T-helper 2 cell treated with Interferon-gamma antibody and Interleukin-4, amounts not matched to agents 5 μg/mL and 100 μg/mL, for 36 hours (primary cell): Measurements from ENCODE around the gene GAN.
"Not testable (repeated sequence)": the region's sequence is repeated elsewhere in the genome, so short reads cannot be mapped to it uniquely, and the experiment has no call there.

ENCODE experiments used
- DNase-seq: peaks from one replicate; pipeline ENCODE4 v3.0.0; 2021; ENCODE audit warnings: low spot score
- H3K27ac Mint-ChIP-seq: one replicate; pipeline ENCODE4 v1.8.0; 2021; ENCODE audit warnings: mild to moderate bottlenecking, mixed read lengths
- H3K27me3 Mint-ChIP-seq: one replicate; pipeline ENCODE4 v1.8.0; 2021; ENCODE audit warnings: low read depth, mixed read lengths
- H3K36me3 Mint-ChIP-seq: one replicate; pipeline ENCODE4 v1.8.0; 2021; ENCODE audit warnings: low read depth, mixed read lengths
- H3K4me1 Mint-ChIP-seq: one replicate; pipeline ENCODE4 v1.8.0; 2021; ENCODE audit warnings: low read depth, mixed read lengths
- H3K4me3 Mint-ChIP-seq: one replicate; pipeline ENCODE4 v1.8.0; 2022; ENCODE audit warnings: mild to moderate bottlenecking, moderate library complexity, mixed read lengths
- H3K9me3 Mint-ChIP-seq: one replicate; pipeline ENCODE4 v1.8.0; 2021; ENCODE audit warnings: mixed read lengths

The GAN gene

DNA sequence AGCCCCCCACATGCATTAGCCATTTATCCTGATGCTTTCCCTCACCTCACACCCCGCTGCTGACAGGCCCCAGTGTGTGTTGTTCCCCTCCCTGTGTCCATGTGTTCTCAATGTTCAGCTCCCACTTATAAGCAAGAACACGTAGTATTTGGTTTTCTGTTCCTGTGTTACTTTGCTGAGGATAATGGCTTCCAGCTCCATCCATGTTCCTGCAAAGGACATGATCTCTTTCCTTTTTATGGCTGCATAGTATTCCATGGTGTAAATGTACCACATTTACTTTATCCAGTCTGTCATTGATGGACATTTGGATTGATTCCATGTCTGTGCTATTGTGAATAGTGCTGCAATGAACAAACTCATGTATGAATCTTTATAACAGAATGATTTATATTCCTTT lies 90.2 kb downstream of the GAN start:
- not testable (repeated sequence) for H3K4me1 Mint-ChIP-seq, DNase-seq, H3K27ac Mint-ChIP-seq, H3K9me3 Mint-ChIP-seq, H3K27me3 Mint-ChIP-seq, H3K36me3 Mint-ChIP-seq, H3K4me3 Mint-ChIP-seq

DNA sequence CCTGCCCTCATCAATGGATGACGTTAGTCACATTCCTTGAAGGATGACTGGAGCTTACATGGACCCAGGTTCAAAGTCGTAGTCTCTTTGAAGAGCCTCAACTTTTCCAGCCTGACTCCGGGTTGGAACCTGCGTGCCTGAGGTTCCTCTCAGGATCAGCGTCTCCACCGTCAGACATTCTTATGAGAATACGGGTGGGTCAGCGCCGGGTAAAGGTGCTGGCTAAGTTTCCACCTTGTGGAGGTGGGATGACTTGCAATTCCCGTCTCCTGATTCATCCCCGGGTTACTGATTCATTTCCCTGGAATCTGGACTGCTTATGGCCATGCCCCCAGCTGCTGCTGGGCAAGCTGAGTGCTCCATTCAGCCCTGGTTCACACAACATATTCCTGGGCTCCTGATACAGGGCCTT lies 90.9 kb downstream of the GAN start:
- Mint-ChIP-seq H3K4me1 (no peaks in the 10 kb centered on the region), H3K27me3 (peaks cover 8% of the 10 kb centered on the region), H3K9me3 (no peaks in the 10 kb centered on the region), H3K4me3 (no peak overlapping the region), H3K36me3 (no peaks in the 10 kb centered on the region), H3K27ac (no peak overlapping the region)
- DNase-seq = no peak

GRCh38 chr16:81408409-81408950 lies 93.7 kb downstream of the GAN start:
- H3K27ac Mint-ChIP-seq = no peak overlapping the region
- no peaks in the 10 kb centered on the region for H3K9me3 Mint-ChIP-seq
- no peaks in the 10 kb centered on the region for H3K4me1 Mint-ChIP-seq
- no peak overlapping the region for H3K4me3 Mint-ChIP-seq
- DNase-seq = no peak
- H3K27me3 Mint-ChIP-seq = peaks cover 17% of the 10 kb centered on the region
- H3K36me3 Mint-ChIP-seq = no peaks in the 10 kb centered on the region

DNA sequence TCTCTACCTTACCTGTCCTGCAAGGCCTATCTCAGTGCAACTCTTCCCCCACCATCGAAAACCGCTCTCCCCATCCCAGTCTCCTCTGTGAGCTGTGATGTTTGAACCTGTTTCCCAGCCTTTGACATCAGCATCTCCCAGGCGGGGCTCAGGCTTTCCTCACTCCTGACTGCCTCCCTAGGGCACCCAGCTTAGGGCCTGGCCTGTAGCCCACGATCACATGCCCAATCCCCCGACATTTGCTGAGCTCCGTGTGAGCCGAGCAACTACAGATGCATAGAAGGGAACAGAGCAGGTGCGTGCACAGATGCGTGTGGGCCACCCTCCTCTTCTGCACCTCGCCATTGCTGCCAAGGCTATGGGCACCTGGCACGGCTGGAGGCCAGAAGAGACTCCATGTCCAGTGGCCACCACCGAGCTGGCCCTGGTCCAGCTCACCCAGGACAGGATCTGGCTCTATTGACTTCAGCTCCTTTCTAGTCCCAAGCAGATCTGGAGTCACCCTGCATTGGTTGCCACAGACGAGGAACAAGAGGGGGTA lies 94.3 kb downstream of the GAN start:
- H3K4me3 Mint-ChIP-seq = no peak overlapping the region

DNA sequence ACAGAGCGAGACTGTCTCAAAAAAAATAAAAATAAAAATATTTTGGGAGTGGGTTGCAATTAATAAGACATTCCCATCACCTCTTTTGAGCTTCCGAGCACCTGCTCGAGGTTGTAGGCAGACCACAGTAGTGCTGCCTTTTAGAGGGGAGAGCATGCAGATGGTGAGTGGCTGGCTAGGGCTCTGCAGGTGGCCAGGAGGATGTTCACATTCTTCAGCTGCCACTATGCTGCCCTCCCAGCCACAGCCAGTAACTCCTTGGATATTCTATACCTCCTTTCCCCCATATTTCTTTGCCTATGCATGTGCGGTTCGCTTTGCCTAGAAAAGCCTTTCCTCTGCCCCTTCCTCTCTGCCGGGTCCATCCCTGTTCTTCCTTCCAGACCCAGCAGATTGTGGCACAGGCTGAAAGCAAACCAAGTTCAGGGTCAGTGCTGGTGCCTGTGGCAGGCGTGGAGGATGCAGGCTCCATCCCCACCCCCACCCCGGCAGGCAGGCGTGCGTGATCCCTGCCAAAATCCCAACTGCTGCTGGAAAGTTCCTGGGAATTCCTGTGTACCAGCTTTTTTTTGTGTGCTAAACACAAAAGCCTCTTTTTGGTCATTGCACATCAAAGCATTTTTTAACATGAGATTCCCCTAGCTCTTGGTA lies 96.0 kb downstream of the GAN start:
- H3K27me3 Mint-ChIP-seq = peaks cover 21% of the 10 kb centered on the region
- H3K4me1 Mint-ChIP-seq = no peaks in the 10 kb centered on the region
- H3K36me3 Mint-ChIP-seq = no peaks in the 10 kb centered on the region
- H3K27ac Mint-ChIP-seq = no peak overlapping the region
- no peak overlapping the region for H3K4me3 Mint-ChIP-seq
- no peak for DNase-seq
- H3K9me3 Mint-ChIP-seq = no peaks in the 10 kb centered on the region

More for the DNA sequence above, 94.3 kb downstream of the GAN start:
- no peaks in the 10 kb centered on the region for H3K36me3 Mint-ChIP-seq
- peaks cover 17% of the 10 kb centered on the region for H3K27me3 Mint-ChIP-seq
- no peaks in the 10 kb centered on the region for H3K9me3 Mint-ChIP-seq
- DNase-seq = no peak
- H3K27ac Mint-ChIP-seq = no peak overlapping the region
- H3K4me1 Mint-ChIP-seq = no peaks in the 10 kb centered on the region

DNA sequence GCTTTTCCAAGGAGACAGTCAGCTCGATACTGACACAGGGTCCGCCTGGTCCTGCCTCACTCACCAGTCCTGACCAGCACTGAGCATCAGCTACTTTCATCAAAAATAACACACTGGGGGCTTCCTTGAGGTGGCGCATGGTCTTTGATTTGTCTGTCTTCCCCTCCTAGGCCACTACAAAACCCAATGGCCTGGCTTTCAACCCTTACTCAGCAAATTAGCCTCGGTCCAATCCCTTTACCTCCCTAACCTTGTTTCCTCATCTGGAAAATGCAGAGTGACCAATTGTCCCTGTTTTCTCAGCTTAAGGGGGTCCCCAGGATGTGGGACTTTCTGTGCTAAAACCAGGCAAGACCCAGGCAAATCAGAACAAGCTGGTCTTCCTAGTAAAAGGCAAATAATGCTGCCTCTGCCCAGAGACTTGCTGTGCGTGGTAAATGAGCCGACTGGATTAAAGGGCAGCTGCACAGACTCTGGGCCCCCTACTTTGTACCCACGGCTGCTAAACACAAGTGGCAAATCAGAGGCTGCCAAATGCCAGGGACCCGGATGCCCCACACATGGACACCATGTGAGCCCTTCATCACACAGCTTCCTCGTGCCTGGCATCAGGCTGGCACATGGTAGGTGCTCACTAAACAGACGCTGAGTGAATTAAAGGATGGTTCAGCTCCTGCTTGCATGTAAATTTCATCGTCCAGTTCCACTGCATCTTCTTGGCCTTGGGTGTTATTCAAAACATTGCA lies 98.7 kb downstream of the GAN start:
- Mint-ChIP-seq H3K4me3 (no peak overlapping the region), H3K27ac (no peak overlapping the region), H3K9me3 (no peaks in the 10 kb centered on the region), H3K4me1 (no peaks in the 10 kb centered on the region), H3K36me3 (no peaks in the 10 kb centered on the region), H3K27me3 (peaks cover 19% of the 10 kb centered on the region)
- DNase-seq = no peak

DNA sequence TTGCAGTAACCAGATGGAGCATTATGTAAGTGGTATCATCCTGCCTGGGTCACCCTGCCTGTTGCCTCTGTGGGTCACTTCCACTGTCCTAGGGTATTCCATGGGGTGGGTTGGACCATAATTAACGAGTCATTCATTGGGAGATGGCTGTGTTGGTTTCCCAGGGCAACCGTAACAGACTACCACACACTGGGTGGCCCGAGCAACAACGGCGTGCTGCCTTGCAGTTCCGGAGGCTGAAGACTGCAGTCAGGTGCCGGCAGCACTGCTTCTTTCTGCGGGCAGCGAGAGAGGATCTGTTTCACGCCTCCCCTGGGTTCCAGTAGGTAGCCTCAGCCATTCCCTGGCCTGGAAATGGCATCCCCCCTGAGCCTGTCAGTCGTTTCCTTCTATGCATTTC lies 101.0 kb downstream of the GAN start:
- Mint-ChIP-seq H3K9me3 (no peaks in the 10 kb centered on the region), H3K4me3 (no peak overlapping the region), H3K27ac (no peak overlapping the region), H3K4me1 (no peaks in the 10 kb centered on the region), H3K27me3 (peaks cover 13% of the 10 kb centered on the region), H3K36me3 (no peaks in the 10 kb centered on the region)
- DNase-seq = no peak

- Mint-ChIP-seq H3K4me1 (no peaks in the 10 kb centered on the region), H3K27me3 (peaks cover 10% of the 10 kb centered on the region), H3K27ac (no peak overlapping the region), H3K4me3 (no peak overlapping the region), H3K9me3 (no peaks in the 10 kb centered on the region), H3K36me3 (no peaks in the 10 kb centered on the region)
- no peak for DNase-seq
These were observed 102.0 kb downstream of the GAN start for GRCh38 chr16:81416749-81417148.

DNA sequence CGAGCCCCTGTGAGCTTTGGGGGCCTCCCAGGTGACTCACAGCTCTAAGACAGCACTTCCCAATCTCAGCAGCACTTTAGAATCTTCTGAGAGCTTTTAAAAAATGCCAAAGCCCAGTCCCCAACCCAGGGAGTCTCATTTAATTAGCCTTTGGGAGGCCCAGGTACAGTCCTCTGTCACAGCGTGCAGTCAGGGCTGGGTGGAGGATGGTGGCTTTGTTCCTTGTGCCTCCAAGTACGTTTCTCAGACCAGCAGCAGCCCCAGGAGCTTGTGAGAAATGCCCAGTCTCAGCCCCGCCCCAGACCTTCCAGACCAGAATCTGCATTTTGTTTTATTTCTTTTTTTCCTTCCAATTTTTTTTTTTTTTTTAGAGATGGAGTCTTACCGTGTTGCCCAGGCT lies 102.4 kb downstream of the GAN start:
- Mint-ChIP-seq H3K4me1 (no peaks in the 10 kb centered on the region), H3K27ac (no peak overlapping the region), H3K9me3 (no peaks in the 10 kb centered on the region), H3K27me3 (peaks cover 7% of the 10 kb centered on the region), H3K36me3 (no peaks in the 10 kb centered on the region), H3K4me3 (no peak overlapping the region)
- no peak for DNase-seq

- no peak overlapping the region for H3K27ac Mint-ChIP-seq
- H3K4me1 Mint-ChIP-seq = peaks cover 6% of the 10 kb centered on the region
- DNase-seq = no peak
- H3K4me3 Mint-ChIP-seq = no peak overlapping the region
- H3K36me3 Mint-ChIP-seq = no peaks in the 10 kb centered on the region
- H3K9me3 Mint-ChIP-seq = peaks cover under 1% of the 10 kb centered on the region
- peaks cover 5% of the 10 kb centered on the region for H3K27me3 Mint-ChIP-seq
These were observed 105.0 kb downstream of the GAN start for GRCh38 chr16:81419806-81420205.

GRCh38 chr16:81421126-81421525 lies 106.4 kb downstream of the GAN start:
- H3K27ac Mint-ChIP-seq = no peak overlapping the region
- H3K4me1 Mint-ChIP-seq = peaks cover 13% of the 10 kb centered on the region
- no peaks in the 10 kb centered on the region for H3K36me3 Mint-ChIP-seq
- H3K27me3 Mint-ChIP-seq = peaks cover 5% of the 10 kb centered on the region
- DNase-seq = no peak
- peaks cover 3% of the 10 kb centered on the region for H3K9me3 Mint-ChIP-seq
- H3K4me3 Mint-ChIP-seq = no peak overlapping the region

GRCh38 chr16:81421536-81421935 lies 106.8 kb downstream of the GAN start:
- Mint-ChIP-seq H3K9me3 (peaks cover 3% of the 10 kb centered on the region), H3K27me3 (peaks cover 5% of the 10 kb centered on the region), H3K4me3 (no peak overlapping the region), H3K4me1 (peaks cover 13% of the 10 kb centered on the region), H3K36me3 (no peaks in the 10 kb centered on the region), H3K27ac (no peak overlapping the region)
- DNase-seq = no peak

DNA sequence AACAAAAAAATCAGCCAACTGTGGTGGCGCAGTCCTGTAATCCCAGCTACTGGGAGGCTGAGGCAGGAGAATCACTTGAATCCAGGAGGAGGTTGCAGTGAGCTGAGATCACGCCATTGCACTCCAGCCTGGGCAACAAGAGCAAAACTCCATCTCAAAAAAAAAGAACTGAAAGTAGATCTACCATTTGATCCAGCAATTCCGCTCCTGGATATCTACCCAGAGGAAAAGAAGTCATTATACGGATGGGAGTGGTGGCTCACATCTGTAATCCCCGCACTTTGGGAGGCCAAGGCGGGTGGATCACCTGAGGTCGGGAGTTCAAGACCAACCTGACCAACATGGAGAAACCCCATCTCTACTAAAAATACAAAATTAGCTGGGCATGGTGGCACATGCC lies 107.4 kb downstream of the GAN start:
- not testable (repeated sequence) for H3K4me3 Mint-ChIP-seq, H3K36me3 Mint-ChIP-seq, H3K27me3 Mint-ChIP-seq

DNA sequence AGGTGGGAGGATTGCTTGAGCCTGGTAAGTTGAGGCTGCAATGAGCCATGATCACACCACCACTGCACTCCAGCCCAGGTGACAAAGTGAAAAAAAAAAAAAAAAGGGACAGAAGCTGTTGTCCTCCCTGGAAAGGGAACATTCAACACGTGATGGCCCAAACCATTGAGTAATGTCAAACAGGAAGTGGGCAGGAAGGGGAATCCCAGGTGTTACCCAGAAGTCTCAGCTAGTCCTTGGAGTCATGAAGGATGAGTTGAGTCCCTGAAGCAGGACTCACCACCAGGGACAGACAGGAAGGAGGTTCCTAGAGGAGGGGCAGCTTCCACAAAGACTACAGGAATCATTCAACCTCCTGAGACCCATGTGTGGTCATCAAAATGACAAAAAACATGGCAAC lies 110.0 kb downstream of the GAN start:
- Mint-ChIP-seq H3K4me3 (peak overlapping the region; percentile 45), H3K4me1 (peaks cover 14% of the 10 kb centered on the region), H3K27me3 (peaks cover 14% of the 10 kb centered on the region), H3K9me3 (peaks cover 3% of the 10 kb centered on the region), H3K27ac (peak overlapping the region; percentile 28), H3K36me3 (no peaks in the 10 kb centered on the region)
- DNase-seq = peak; percentile 57

More for the DNA sequence above, 107.4 kb downstream of the GAN start:
- DNase-seq, H3K9me3 Mint-ChIP-seq, H3K27ac Mint-ChIP-seq: not testable (repeated sequence)
- H3K4me1 Mint-ChIP-seq = peaks cover 13% of the 10 kb centered on the region
